AG20443 (cell line): ENCODE results near the gene LYPD6.
"Not testable (repeated sequence)": the region's sequence is repeated elsewhere in the genome, so short reads cannot be mapped to it uniquely, and the experiment has no call there.

Source experiments
- DNase-seq: peaks from one replicate; pipeline ENCODE4 v3.0.0; 2012; ENCODE audit warnings: low spot score, mixed read lengths

Gene LYPD6

GRCh38 chr2:149330127-149331022 lies at the start of gene LYPD6:
TSS of gene LYPD6 (plus strand) at chr2:149330587. CDS start at chr2:149437709, 107,122 bp downstream.
- peak; percentile 98 for DNase-seq

GRCh38 chr2:149281441-149281840 lies 48.9 kb upstream of the LYPD6 start:
- no peak for DNase-seq

- no peak for DNase-seq
Measured at GRCh38 chr2:149290662-149291061, 39.7 kb upstream of the LYPD6 start.

- no peak for DNase-seq
Measured at GRCh38 chr2:149291881-149292280, 38.5 kb upstream of the LYPD6 start.

GRCh38 chr2:149296031-149296430 lies 34.4 kb upstream of the LYPD6 start:
- DNase-seq: no peak

- no peak for DNase-seq
Measured at GRCh38 chr2:149307014-149307413, 23.4 kb upstream of the LYPD6 start.

GRCh38 chr2:149310349-149310748 lies 20.0 kb upstream of the LYPD6 start:
- DNase-seq: no peak

- DNase-seq: no peak
Measured at GRCh38 chr2:149312039-149312438, 18.3 kb upstream of the LYPD6 start.

- DNase-seq: peak; percentile 73
Measured at GRCh38 chr2:149313512-149313972, 16.8 kb upstream of the LYPD6 start.

GRCh38 chr2:149314687-149315086 lies 15.7 kb upstream of the LYPD6 start:
- DNase-seq: no peak

- no peak for DNase-seq
Measured at GRCh38 chr2:149315461-149315860, 14.9 kb upstream of the LYPD6 start.

- not testable (repeated sequence) for DNase-seq
Measured at GRCh38 chr2:149318566-149318965, 11.8 kb upstream of the LYPD6 start.

- DNase-seq: no peak
Measured at GRCh38 chr2:149320362-149320761, 10.0 kb upstream of the LYPD6 start.

GRCh38 chr2:149329068-149329467 lies 1.3 kb upstream of the LYPD6 start:
- peak; percentile 17 for DNase-seq

GRCh38 chr2:149329489-149330126 lies 779 bp upstream of the LYPD6 start:
- DNase-seq: peak; percentile 79

- peak; percentile 34 for DNase-seq
Measured at GRCh38 chr2:149331023-149331400, 625 bp downstream of the LYPD6 start.

- no peak for DNase-seq
Measured at GRCh38 chr2:149332364-149332763, 2.0 kb downstream of the LYPD6 start.

GRCh38 chr2:149333636-149334035 lies 3.2 kb downstream of the LYPD6 start:
- DNase-seq: no peak

- no peak for DNase-seq
Measured at GRCh38 chr2:149334156-149334555, 3.8 kb downstream of the LYPD6 start.

GRCh38 chr2:149339324-149339723 lies 8.9 kb downstream of the LYPD6 start:
- no peak for DNase-seq

- no peak for DNase-seq
Measured at GRCh38 chr2:149342509-149342908, 12.1 kb downstream of the LYPD6 start.

- no peak for DNase-seq
Measured at GRCh38 chr2:149344105-149344504, 13.7 kb downstream of the LYPD6 start.

- no peak for DNase-seq
Measured at GRCh38 chr2:149346272-149346671, 15.9 kb downstream of the LYPD6 start.
